ENCODE data around the gene AP1B1.

DNA sequence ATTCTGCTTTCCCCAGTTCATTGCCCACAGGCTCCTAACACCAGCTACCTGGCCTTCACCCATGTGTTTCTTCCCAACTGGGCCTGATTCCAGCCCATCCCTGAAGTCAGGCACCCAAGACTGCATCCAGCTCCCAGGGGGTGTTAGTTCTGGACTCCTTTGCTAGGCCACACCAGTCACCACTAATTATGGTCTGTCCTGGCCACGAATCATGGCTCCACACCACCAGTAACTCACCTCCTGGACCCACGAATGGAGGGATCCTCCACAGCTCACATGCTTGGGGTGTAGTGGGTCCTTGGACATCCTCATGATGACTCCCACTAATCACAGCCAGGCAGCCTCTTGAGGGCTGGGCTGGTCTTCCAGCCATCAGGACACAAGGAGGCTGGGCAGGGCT is 69.3 kb downstream of the AP1B1 start:
- TF ChIP-seq YY1 (IDR thresholded peaks at IDR 0.05; ENCODE audit: insufficient read depth, insufficient read length) (no peak), ZNF274 (IDR thresholded peaks at IDR 0.05; ENCODE audit: low read depth, low read length) (no peak), SUZ12 (IDR thresholded peaks at IDR 0.05; ENCODE audit: extremely low read depth, insufficient read depth, insufficient read length) (no peak)

All from NT2/D1 (cell line).